ENCODE measurements around the gene ASAH2B.
"Not testable (repeated sequence)": the region's sequence is repeated elsewhere in the genome, so short reads cannot be mapped to it uniquely, and the experiment has no call there.

DNA sequence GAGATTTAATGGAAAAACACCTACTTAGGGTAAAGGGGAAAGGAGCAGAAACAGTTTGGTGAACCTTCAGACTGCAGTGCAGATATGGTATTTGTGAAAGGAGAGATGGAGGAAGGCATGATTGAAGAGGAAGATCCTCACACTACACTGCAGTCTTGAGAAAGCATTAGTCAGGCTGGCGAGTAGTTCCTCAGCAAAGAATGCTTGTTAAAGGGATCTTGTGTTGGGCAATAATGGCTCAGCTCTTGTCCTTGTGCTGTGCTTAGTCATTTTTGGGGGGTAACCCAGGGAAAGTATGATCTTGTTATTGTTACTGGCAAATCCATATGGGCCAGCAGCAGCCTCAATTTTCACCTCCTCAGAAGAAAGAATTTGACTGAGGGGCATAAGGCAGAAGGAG lies 40.3 kb downstream of the ASAH2B start:
- TF ChIP-seq, protein P1, sequence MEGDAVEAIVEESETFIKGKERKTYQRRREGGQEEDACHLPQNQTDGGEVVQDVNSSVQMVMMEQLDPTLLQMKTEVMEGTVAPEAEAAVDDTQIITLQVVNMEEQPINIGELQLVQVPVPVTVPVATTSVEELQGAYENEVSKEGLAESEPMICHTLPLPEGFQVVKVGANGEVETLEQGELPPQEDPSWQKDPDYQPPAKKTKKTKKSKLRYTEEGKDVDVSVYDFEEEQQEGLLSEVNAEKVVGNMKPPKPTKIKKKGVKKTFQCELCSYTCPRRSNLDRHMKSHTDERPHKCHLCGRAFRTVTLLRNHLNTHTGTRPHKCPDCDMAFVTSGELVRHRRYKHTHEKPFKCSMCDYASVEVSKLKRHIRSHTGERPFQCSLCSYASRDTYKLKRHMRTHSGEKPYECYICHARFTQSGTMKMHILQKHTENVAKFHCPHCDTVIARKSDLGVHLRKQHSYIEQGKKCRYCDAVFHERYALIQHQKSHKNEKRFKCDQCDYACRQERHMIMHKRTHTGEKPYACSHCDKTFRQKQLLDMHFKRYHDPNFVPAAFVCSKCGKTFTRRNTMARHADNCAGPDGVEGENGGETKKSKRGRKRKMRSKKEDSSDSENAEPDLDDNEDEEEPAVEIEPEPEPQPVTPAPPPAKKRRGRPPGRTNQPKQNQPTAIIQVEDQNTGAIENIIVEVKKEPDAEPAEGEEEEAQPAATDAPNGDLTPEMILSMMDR (IDR thresholded peaks at IDR 0.05) = not testable (repeated sequence)
- not testable (repeated sequence) for TF ChIP-seq REST (IDR thresholded peaks at IDR 0.05; ENCODE audit: insufficient read depth in 1 of 2, low read depth in 2 of 2, low read length in 1 of 2); POLR2AphosphoS5 (IDR thresholded peaks at IDR 0.05; ENCODE audit: low read depth, low read length); TCF7L2 (IDR thresholded peaks at IDR 0.05; ENCODE audit: low read depth, low read length); SIN3A (IDR thresholded peaks at IDR 0.05; ENCODE audit: borderline replicate concordance, insufficient read depth, low read depth, low read length)

Data from Panc1 (cell line).